ENCODE results near the gene CALN1.

The CALN1 gene

GRCh38 chr7:71883415-71883814, 528.7 kb downstream of the CALN1 start:
- Mint-ChIP-seq H3K36me3 (no peaks in the 10 kb centered on the region), H3K27me3 (no peaks in the 10 kb centered on the region), H3K4me3 (no peak overlapping the region), H3K27ac (no peak overlapping the region), H3K9me3 (peaks cover 7 to 17% of the 10 kb centered on the region in 2 donors), H3K4me1 (no peaks in the 10 kb centered on the region)
- DNase-seq (no peak), ATAC-seq (replicated peaks) (no peak)

DNA sequence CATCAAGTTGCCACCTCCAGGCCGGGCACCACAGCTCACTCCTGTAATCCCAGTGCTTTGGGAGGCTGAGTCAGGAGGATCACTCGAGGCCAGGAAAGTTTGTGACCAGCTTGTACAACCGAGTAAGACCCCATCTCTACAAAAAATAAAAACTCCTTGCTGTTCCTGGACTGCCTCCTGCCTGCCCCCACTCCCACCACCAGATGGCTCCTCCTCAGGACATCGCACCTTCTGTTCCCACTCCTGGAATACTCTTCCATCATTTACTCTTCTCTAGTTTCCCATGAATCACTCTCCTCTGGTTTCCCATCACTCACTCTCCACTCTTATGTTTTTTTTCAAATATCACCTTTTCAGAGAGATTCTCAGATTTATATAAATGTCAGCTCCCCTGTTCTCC, 540.7 kb downstream of the CALN1 start:
- peaks cover 7% of the 10 kb centered on the region in 2 donors for H3K9me3 Mint-ChIP-seq
- no peaks in the 10 kb centered on the region for H3K36me3 Mint-ChIP-seq
- DNase-seq (no peak), ATAC-seq (replicated peaks) (no peak)
- no peaks in the 10 kb centered on the region for H3K27me3 Mint-ChIP-seq
- H3K27ac Mint-ChIP-seq: no peak overlapping the region
- H3K4me3 Mint-ChIP-seq: no peak overlapping the region
- H3K4me1 Mint-ChIP-seq: no peaks in the 10 kb centered on the region

DNA sequence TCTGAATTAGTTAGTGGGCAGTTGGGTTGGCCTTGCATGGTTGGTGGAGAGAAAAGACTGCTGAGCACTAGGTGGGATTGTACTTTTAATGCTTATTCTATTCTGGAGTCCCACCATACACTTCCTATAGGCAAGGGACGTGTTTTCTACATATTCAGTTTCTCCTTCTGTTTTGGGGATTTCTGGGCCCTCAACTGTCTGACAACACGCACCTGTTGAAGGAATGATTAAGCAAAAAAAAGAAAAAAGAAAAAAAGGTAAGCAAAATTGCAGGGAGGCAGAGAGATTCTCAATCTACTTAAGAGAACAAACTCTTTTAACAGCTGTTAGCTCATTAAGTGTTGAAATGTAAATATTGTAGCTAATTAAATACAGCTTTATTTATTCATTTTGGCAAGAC, 541.3 kb downstream of the CALN1 start:
- no peak overlapping the region for H3K27ac Mint-ChIP-seq
- DNase-seq (no peak), ATAC-seq (replicated peaks) (no peak)
- peaks cover 5 to 7% of the 10 kb centered on the region in 2 donors for H3K9me3 Mint-ChIP-seq
- no peaks in the 10 kb centered on the region for H3K27me3 Mint-ChIP-seq
- no peaks in the 10 kb centered on the region for H3K4me1 Mint-ChIP-seq
- H3K36me3 Mint-ChIP-seq: no peaks in the 10 kb centered on the region
- H3K4me3 Mint-ChIP-seq: no peak overlapping the region

DNA sequence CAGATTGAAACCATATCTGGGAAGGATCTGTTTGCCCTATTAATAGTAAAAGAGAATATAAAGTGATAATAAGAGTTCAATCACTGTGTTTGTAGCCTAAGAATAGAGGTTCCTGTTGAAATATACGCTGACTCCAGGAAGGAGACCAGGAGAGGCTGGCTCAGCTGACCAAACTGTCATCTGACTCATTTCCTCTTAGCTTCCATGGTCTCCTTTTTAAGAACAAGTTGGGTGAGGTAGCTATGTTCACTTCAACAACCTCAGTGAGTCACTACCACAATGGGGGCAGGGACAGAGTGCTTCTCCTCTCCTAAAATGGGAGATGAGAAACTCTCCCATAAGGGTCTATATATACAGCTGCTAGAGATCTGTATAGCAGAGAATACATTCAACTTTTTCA, 543.3 kb downstream of the CALN1 start:
- Mint-ChIP-seq H3K27me3 (no peaks in the 10 kb centered on the region), H3K4me1 (no peaks in the 10 kb centered on the region)
- no peak for ATAC-seq (replicated peaks)

DNA sequence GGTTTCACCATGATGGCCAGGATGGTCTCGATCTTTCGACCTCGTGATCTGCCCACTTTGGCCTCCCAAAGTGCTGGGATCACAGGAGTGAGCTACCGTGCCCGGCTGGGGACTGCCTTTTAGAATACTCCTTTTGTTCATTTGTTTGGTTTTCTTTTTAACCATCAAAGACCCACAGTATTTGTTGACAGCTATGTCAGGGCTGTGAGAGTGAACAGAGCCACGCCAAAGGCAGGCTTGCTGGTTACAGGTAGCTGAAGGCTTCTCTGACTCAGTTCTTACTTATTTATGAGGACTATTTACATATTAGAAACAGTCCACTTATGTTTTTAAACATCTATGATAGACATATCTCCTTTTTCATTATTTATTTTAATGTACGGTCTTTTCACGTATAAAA, 544.5 kb downstream of the CALN1 start:
- ATAC-seq (replicated peaks) (no peak), DNase-seq (no peak)
- Mint-ChIP-seq H3K9me3 (peaks cover 3 to 7% of the 10 kb centered on the region in 2 donors), H3K4me1 (no peaks in the 10 kb centered on the region), H3K27ac (no peak overlapping the region), H3K27me3 (no peaks in the 10 kb centered on the region), H3K4me3 (no peak overlapping the region), H3K36me3 (no peaks in the 10 kb centered on the region)

More for the DNA sequence above, 543.3 kb downstream of the CALN1 start:
- H3K36me3 Mint-ChIP-seq: no peaks in the 10 kb centered on the region
- peaks cover 1 to 7% of the 10 kb centered on the region in 2 donors for H3K9me3 Mint-ChIP-seq
- no peak for DNase-seq
- no peak overlapping the region for H3K4me3 Mint-ChIP-seq
- no peak overlapping the region for H3K27ac Mint-ChIP-seq

GRCh38 chr7:71865172-71865571, 547.0 kb downstream of the CALN1 start:
- DNase-seq: no peak

GRCh38 chr7:71864130-71864529, 548.0 kb downstream of the CALN1 start:
- Mint-ChIP-seq H3K27ac (no peak overlapping the region), H3K36me3 (no peaks in the 10 kb centered on the region), H3K4me3 (no peak overlapping the region), H3K4me1 (no peaks in the 10 kb centered on the region), H3K9me3 (peaks cover 3 to 7% of the 10 kb centered on the region in 2 donors), H3K27me3 (no peaks in the 10 kb centered on the region)
- ATAC-seq (replicated peaks) (no peak), DNase-seq (no peak)

More at GRCh38 chr7:71865172-71865571, 547.0 kb downstream of the CALN1 start:
- ATAC-seq (replicated peaks): no peak
- Mint-ChIP-seq H3K4me3 (no peak overlapping the region), H3K27me3 (no peaks in the 10 kb centered on the region), H3K27ac (no peak overlapping the region), H3K9me3 (peaks cover 3 to 7% of the 10 kb centered on the region in 2 donors), H3K4me1 (no peaks in the 10 kb centered on the region), H3K36me3 (no peaks in the 10 kb centered on the region)

DNA sequence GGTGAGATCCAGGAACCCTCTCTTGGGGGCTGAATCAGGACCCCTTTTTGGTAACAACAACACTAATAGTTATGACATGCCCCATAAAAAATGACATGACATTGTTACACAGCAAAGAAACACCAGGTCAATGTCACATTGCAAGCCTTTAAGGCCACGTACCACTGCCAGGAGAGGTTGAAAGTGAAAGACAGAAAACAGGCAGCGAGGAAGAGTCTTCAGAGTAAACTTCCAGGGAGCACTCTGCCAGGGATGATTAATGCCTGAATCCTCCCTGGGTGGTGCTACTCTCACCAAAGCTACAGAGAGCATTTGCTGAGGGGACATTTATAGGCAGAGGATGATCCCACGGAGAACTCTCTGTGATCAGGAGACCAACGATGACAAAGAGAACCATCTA, 551.6 kb downstream of the CALN1 start:
- no peaks in the 10 kb centered on the region for H3K4me1 Mint-ChIP-seq
- H3K27me3 Mint-ChIP-seq: no peaks in the 10 kb centered on the region
- peaks cover 0 to 5% of the 10 kb centered on the region in 2 donors for H3K9me3 Mint-ChIP-seq
- DNase-seq (no peak), ATAC-seq (replicated peaks) (no peak)
- H3K36me3 Mint-ChIP-seq: no peaks in the 10 kb centered on the region
- H3K27ac Mint-ChIP-seq: no peak overlapping the region
- H3K4me3 Mint-ChIP-seq: no peak overlapping the region

- no peak for DNase-seq
- H3K4me1 Mint-ChIP-seq: no peaks in the 10 kb centered on the region
- H3K36me3 Mint-ChIP-seq: no peaks in the 10 kb centered on the region
- no peak overlapping the region for H3K4me3 Mint-ChIP-seq
- no peaks in the 10 kb centered on the region for H3K27me3 Mint-ChIP-seq
- H3K9me3 Mint-ChIP-seq: peaks cover 0 to 3% of the 10 kb centered on the region in 2 donors
- ATAC-seq (replicated peaks): no peak
- no peak overlapping the region for H3K27ac Mint-ChIP-seq
These were observed 554.8 kb downstream of the CALN1 start for GRCh38 chr7:71857338-71857737.

- no peak for DNase-seq
- no peak overlapping the region for H3K4me3 Mint-ChIP-seq
- H3K27ac Mint-ChIP-seq: no peak overlapping the region
- H3K9me3 Mint-ChIP-seq: peaks cover 0 to 3% of the 10 kb centered on the region in 2 donors
- H3K4me1 Mint-ChIP-seq: no peaks in the 10 kb centered on the region
- H3K27me3 Mint-ChIP-seq: no peaks in the 10 kb centered on the region
- no peak for ATAC-seq (replicated peaks)
- H3K36me3 Mint-ChIP-seq: no peaks in the 10 kb centered on the region
These were observed 557.4 kb downstream of the CALN1 start for GRCh38 chr7:71854546-71855397.

- Mint-ChIP-seq H3K36me3 (no peaks in the 10 kb centered on the region), H3K27me3 (no peaks in the 10 kb centered on the region), H3K4me1 (no peaks in the 10 kb centered on the region), H3K4me3 (no peak overlapping the region), H3K27ac (no peak overlapping the region), H3K9me3 (peaks cover 5 to 6% of the 10 kb centered on the region in 2 donors)
- DNase-seq (no peak), ATAC-seq (replicated peaks) (no peak)
These were observed 560.2 kb downstream of the CALN1 start for GRCh38 chr7:71851776-71852498.

DNA sequence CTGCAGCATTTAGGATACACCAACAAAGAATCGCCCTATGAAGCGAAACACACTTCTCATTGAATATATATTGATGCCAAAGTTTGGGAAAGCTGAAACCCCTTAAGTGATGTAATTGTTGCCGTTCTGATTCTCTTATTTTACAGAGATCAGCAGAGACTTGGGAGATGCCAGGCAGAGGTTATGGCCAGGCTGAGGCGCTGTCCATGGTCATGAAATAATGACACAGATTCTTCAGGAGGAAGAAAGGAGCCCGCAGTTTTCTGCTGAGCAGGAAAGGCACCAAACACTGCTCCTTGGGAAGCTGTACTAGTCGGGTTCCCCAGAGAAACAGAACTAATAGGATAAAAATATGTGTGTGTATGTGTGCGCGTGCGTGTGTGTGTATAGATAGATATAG, 566.0 kb downstream of the CALN1 start:
- no peaks in the 10 kb centered on the region for H3K4me1 Mint-ChIP-seq
- no peak overlapping the region for H3K27ac Mint-ChIP-seq
- peaks cover 5 to 6% of the 10 kb centered on the region in 2 donors for H3K9me3 Mint-ChIP-seq
- no peak for DNase-seq
- no peak overlapping the region for H3K4me3 Mint-ChIP-seq
- H3K36me3 Mint-ChIP-seq: no peaks in the 10 kb centered on the region
- H3K27me3 Mint-ChIP-seq: no peaks in the 10 kb centered on the region
- ATAC-seq (replicated peaks): no peak

- Mint-ChIP-seq H3K9me3 (peaks cover 5 to 6% of the 10 kb centered on the region in 2 donors), H3K4me1 (no peaks in the 10 kb centered on the region), H3K27ac (no peak overlapping the region), H3K27me3 (no peaks in the 10 kb centered on the region), H3K4me3 (no peak overlapping the region), H3K36me3 (no peaks in the 10 kb centered on the region)
- no peak for ATAC-seq (replicated peaks)
- DNase-seq: no peak
These were observed 568.5 kb downstream of the CALN1 start for GRCh38 chr7:71843676-71844075.

DNA sequence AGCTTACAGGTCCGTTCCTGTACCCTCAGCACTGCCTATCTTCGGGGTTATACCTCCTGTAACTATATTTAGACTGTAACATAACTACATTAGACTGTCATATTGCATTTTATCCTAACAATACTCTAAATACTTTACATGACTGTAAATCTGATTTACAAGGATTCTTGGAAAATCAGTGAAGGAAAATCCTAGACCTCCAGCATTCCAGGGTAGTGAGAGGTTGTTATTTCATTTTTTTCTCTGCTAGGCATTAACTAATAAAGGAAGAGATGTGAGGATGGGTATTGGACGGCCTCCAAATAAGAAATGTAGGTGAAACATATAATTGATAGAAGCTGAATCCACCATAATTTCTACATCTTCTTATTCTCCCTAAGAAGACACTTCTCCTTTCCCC, 569.4 kb downstream of the CALN1 start:
- Mint-ChIP-seq H3K36me3 (no peaks in the 10 kb centered on the region), H3K27ac (no peak overlapping the region), H3K4me1 (no peaks in the 10 kb centered on the region), H3K27me3 (no peaks in the 10 kb centered on the region), H3K4me3 (no peak overlapping the region), H3K9me3 (peaks cover 3 to 6% of the 10 kb centered on the region in 2 donors)
- ATAC-seq (replicated peaks) (no peak), DNase-seq (no peak)

GRCh38 chr7:71842381-71842780, 569.8 kb downstream of the CALN1 start:
- DNase-seq: no peak
- no peaks in the 10 kb centered on the region for H3K27me3 Mint-ChIP-seq
- no peaks in the 10 kb centered on the region for H3K4me1 Mint-ChIP-seq
- no peak for ATAC-seq (replicated peaks)
- no peak overlapping the region for H3K4me3 Mint-ChIP-seq
- H3K36me3 Mint-ChIP-seq: no peaks in the 10 kb centered on the region
- no peak overlapping the region for H3K27ac Mint-ChIP-seq
- peaks cover under 1 to 2% of the 10 kb centered on the region in 2 donors for H3K9me3 Mint-ChIP-seq
